SU-DHL-6 (cell line): ENCODE measurements around the gene ETV3L.

Source experiments
- H2AFZ ChIP-seq: fragments of 200-600 bp; sonication (generic); 2 replicates; pipeline ENCODE4 v1.6.1; 2014; ENCODE audit warnings: low read depth, mild to moderate bottlenecking, moderate library complexity, mixed read lengths, antibody characterized with exemption, low read length; ENCODE audit not compliant: severe bottlenecking
- H3F3A ChIP-seq: fragments of 200-600 bp; shearing (Covaris generic); 2 replicates; pipeline ENCODE4 v1.6.0; 2016; ENCODE audit warnings: antibody characterized with exemption, mild to moderate bottlenecking; ENCODE audit not compliant: insufficient read depth
- H3K27ac ChIP-seq: fragments of 200-600 bp; sonication (generic); 2 replicates; pipeline ENCODE4 v1.5.1; 2016; ENCODE audit warnings: low read depth, mild to moderate bottlenecking, low read length, moderate library complexity, mixed read lengths
- H3K27me3 ChIP-seq: fragments of 200-600 bp; sonication (generic), shearing (Covaris generic); 2 replicates; pipeline ENCODE4 v1.6.0; 2014; ENCODE audit warnings: mild to moderate bottlenecking, low read length
- H3K36me3 ChIP-seq: fragments of 200-600 bp; sonication (generic); 2 replicates; pipeline ENCODE4 v1.6.1; 2014; ENCODE audit warnings: mild to moderate bottlenecking, low read length, mixed read lengths
- H3K4me2 ChIP-seq: fragments of 300-600, 200-600 bp; shearing (Covaris generic), sonication (generic); 2 replicates; pipeline ENCODE4 v1.6.0; 2014; ENCODE audit warnings: low read length, low read depth, mild to moderate bottlenecking; ENCODE audit not compliant: poor library complexity, severe bottlenecking
- H3K4me3 ChIP-seq: fragments of 200-600 bp; sonication (generic); 2 replicates; pipeline ENCODE4 v1.5.1; 2014; ENCODE audit warnings: antibody characterized with exemption, low read length, mild to moderate bottlenecking, mixed read lengths; ENCODE audit not compliant: insufficient read depth, poor library complexity, severe bottlenecking
- H3K79me2 ChIP-seq: fragments of 200-600 bp; sonication (generic); 2 replicates; pipeline ENCODE4 v1.6.1; 2014; ENCODE audit warnings: mild to moderate bottlenecking, low read length, moderate library complexity; ENCODE audit not compliant: insufficient read depth
- H3K9ac ChIP-seq: fragments of 200-600 bp; sonication (generic); 2 replicates; pipeline ENCODE4 v1.7.0; 2014; ENCODE audit warnings: mild to moderate bottlenecking, low read length
- H3K9me2 ChIP-seq: fragments of 200-600 bp; sonication (generic); replicated peaks from 2 replicates; pipeline ENCODE4 v1.6.1; 2014; ENCODE audit warnings: low read length; ENCODE audit not compliant: insufficient read depth
- H3K9me3 ChIP-seq: fragments of 200-600 bp; sonication (generic); 2 replicates; pipeline ENCODE4 v1.6.1; 2014; ENCODE audit warnings: low read length, mixed read lengths; ENCODE audit not compliant: insufficient read depth
- H4K20me1 ChIP-seq: fragments of 200-600 bp; sonication (generic); 2 replicates; pipeline ENCODE4 v1.6.1; 2014; ENCODE audit warnings: low read depth, mild to moderate bottlenecking, antibody characterized with exemption, low read length, moderate library complexity, mixed read lengths
- EZH2phosphoT487 ChIP-seq: fragments of 200-600 bp; sonication (generic), shearing (Covaris generic); conservative IDR thresholded peaks from 2 replicates; pipeline ENCODE4 v1.6.1; 2018; ENCODE audit warnings: mild to moderate bottlenecking, antibody characterized with exemption, low read length, moderate library complexity, mixed read lengths
- TF ChIP-seq, protein P1 (sequence below): fragments of 200-600 bp; sonication (generic); IDR thresholded peaks from one replicate; pipeline ENCODE4 v1.5.1; 2017; ENCODE audit warnings: antibody characterized with exemption, mild to moderate bottlenecking, low read length, moderate library complexity; ENCODE audit not compliant: insufficient read depth, poor library complexity, severe bottlenecking

The ETV3L gene

DNA sequence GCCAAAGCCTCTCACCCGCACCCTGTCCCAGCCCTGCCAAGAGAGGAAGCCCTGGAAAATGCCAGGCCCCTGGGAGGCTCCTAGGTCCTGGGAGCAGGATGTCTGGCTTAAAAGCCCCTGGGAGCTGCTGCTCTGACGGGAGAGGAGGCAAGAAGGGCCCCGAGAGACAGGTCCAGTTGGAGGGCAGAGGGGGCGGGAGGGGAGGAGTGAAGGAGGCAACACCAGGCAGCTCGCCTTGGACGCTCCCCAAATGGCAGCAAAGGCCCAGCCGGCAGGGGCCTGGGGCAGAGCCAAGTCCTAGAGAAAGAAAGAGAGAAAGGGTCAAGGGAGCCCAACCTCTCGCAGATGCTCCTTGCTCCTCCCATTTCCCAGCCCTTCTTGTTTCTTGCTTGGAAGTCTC is 6.8 kb downstream of the ETV3L start:
- no peaks in the 10 kb centered on the region for H3K27me3 ChIP-seq
- H3K4me3 ChIP-seq = no peak overlapping the region
- no peaks in the 10 kb centered on the region for H3K9me2 ChIP-seq
- no peak overlapping the region for H3K4me2 ChIP-seq
- H3F3A ChIP-seq = no peaks in the 10 kb centered on the region
- no peaks in the 10 kb centered on the region for H3K36me3 ChIP-seq
- TF ChIP-seq, protein P1, sequence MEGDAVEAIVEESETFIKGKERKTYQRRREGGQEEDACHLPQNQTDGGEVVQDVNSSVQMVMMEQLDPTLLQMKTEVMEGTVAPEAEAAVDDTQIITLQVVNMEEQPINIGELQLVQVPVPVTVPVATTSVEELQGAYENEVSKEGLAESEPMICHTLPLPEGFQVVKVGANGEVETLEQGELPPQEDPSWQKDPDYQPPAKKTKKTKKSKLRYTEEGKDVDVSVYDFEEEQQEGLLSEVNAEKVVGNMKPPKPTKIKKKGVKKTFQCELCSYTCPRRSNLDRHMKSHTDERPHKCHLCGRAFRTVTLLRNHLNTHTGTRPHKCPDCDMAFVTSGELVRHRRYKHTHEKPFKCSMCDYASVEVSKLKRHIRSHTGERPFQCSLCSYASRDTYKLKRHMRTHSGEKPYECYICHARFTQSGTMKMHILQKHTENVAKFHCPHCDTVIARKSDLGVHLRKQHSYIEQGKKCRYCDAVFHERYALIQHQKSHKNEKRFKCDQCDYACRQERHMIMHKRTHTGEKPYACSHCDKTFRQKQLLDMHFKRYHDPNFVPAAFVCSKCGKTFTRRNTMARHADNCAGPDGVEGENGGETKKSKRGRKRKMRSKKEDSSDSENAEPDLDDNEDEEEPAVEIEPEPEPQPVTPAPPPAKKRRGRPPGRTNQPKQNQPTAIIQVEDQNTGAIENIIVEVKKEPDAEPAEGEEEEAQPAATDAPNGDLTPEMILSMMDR = no peak
- TF ChIP-seq EZH2phosphoT487 = no peak
- H3K9me3 ChIP-seq = no peaks in the 10 kb centered on the region
- H3K9ac ChIP-seq = no peak overlapping the region
- H3K27ac ChIP-seq = no peak overlapping the region
- no peaks in the 10 kb centered on the region for H4K20me1 ChIP-seq
- no peak overlapping the region for H2AFZ ChIP-seq
- no peaks in the 10 kb centered on the region for H3K79me2 ChIP-seq

DNA sequence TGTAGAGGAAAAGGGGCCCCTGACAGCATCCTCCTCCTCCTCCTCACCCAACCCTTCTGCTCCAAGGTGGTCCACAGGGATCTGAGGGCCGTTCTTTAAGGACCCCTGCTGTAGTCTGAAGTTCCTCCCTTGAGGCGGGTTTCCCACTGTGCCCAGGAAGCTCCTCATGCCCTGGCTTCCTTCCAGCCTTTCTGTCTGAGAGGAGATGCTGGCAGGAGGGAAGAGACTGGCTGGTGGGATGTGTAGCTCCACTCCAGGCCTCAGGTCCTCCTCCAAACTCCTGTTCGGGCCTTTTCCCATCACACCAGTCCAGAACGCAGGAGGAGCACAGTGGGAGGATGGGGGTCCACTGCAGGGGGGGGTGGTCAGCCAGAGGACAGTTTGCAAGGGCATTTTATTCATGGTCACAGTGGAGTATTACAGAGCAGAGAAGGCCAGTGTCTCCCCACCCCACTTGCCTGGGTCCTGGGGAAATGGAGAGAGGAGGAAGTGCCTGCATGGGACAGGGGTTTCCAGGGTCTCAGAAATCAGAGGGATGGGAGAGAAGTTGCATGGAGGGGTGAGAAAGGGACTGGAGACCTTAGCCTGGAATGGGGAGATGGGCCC is 7.8 kb downstream of the ETV3L start:
- H3K27me3 ChIP-seq = no peaks in the 10 kb centered on the region
- H3F3A ChIP-seq = no peaks in the 10 kb centered on the region

DNA sequence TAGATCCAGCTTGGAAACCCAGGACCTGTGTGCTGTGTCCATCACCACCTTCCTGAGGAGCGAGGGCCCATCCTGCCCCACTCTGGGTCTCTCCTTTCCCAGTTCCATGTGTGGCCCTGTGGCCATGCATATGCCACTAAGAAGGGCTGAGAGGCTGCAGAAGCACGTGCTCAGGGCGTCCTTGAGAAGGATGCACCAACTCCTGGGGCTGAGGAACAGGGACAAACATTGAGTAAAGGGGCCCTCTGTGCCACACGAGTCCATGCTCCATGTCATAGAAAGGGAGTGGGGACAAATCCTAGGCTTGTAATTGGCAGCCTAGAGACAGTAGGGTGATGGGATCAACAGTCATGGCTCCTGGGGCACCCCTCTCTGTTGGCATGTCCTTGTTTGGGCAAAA is 8.4 kb downstream of the ETV3L start:
- Histone ChIP-seq H2AFZ (no peak overlapping the region), H4K20me1 (no peaks in the 10 kb centered on the region), H3K4me3 (no peak overlapping the region), H3K4me2 (no peak overlapping the region), H3F3A (no peaks in the 10 kb centered on the region), H3K27ac (no peak overlapping the region), H3K9me2 (no peaks in the 10 kb centered on the region), H3K36me3 (no peaks in the 10 kb centered on the region), H3K9me3 (no peaks in the 10 kb centered on the region), H3K27me3 (no peaks in the 10 kb centered on the region), H3K79me2 (no peaks in the 10 kb centered on the region), H3K9ac (no peak overlapping the region)
- TF ChIP-seq, protein P1 = no peak
- TF ChIP-seq EZH2phosphoT487 = no peak

More for the DNA sequence above, 7.8 kb downstream of the ETV3L start:
- no peaks in the 10 kb centered on the region for H3K9me2 ChIP-seq
- H4K20me1 ChIP-seq = no peaks in the 10 kb centered on the region
- no peak overlapping the region for H3K9ac ChIP-seq
- no peaks in the 10 kb centered on the region for H3K79me2 ChIP-seq
- H3K4me2 ChIP-seq = no peak overlapping the region
- no peak overlapping the region for H3K27ac ChIP-seq
- no peak overlapping the region for H2AFZ ChIP-seq
- H3K9me3 ChIP-seq = no peaks in the 10 kb centered on the region
- H3K4me3 ChIP-seq = no peak overlapping the region
- H3K36me3 ChIP-seq = no peaks in the 10 kb centered on the region
- no peak for TF ChIP-seq EZH2phosphoT487
- TF ChIP-seq, protein P1 = no peak
